DMS114 treated with DMSO at 0.1 percent for 48 hours (cell line): Measurements from ENCODE around the gene NHEJ1.

ENCODE experiments used
- DNase-seq: peaks from one replicate; lab custom pipeline; 2025; ENCODE audit not compliant: unreplicated experiment; lab: John Stamatoyannopoulos, UW

Gene NHEJ1

GRCh38 chr2:219059725-219060682 lies 100.6 kb downstream of the NHEJ1 start:
- DNase-seq: no peak

GRCh38 chr2:219059375-219059724 lies 101.3 kb downstream of the NHEJ1 start:
- no peak for DNase-seq

- no peak for DNase-seq
Measured at GRCh38 chr2:219058541-219059374, 101.9 kb downstream of the NHEJ1 start.

- no peak for DNase-seq
Measured at GRCh38 chr2:219057709-219058540, 102.7 kb downstream of the NHEJ1 start.

DNA sequence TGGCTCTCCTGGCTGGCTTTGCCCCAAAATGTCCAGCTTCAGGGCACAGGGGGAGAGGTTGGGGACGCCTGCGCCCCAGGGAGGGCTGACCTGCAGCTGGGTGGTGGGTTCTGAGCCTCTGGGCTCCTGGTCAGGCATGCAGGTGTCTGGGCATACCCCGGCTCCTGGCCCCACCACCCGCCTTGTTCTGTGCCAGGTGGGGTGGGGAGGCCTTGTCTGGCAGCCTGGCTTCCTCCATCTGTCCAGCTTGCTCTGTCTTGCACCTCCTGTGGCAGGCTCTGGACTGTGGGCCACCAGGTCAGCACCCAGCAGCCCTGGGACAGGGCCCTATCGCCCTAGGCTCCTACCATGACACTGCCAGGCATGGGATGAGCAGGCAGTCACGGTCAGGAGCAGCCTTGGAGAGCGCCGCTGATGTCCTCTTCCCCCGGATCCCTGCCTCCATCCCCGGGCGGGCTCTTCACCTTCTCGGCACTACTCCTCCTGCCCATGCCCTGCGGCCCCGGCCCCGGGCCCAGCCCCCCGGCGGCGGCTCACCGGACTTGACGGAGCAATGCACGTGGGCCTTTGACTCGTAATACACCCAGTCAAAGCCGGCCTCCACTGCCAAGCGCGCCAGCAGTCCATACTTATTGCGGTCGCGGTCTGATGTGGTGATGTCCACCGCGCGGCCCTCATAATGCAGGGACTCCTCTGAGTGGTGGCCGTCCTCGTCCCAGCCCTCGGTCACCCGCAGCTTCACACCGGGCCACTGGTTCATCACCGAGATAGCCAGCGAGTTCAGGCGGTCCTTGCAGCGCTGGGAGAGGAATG lies 103.5 kb downstream of the NHEJ1 start:
- no peak for DNase-seq

DNA sequence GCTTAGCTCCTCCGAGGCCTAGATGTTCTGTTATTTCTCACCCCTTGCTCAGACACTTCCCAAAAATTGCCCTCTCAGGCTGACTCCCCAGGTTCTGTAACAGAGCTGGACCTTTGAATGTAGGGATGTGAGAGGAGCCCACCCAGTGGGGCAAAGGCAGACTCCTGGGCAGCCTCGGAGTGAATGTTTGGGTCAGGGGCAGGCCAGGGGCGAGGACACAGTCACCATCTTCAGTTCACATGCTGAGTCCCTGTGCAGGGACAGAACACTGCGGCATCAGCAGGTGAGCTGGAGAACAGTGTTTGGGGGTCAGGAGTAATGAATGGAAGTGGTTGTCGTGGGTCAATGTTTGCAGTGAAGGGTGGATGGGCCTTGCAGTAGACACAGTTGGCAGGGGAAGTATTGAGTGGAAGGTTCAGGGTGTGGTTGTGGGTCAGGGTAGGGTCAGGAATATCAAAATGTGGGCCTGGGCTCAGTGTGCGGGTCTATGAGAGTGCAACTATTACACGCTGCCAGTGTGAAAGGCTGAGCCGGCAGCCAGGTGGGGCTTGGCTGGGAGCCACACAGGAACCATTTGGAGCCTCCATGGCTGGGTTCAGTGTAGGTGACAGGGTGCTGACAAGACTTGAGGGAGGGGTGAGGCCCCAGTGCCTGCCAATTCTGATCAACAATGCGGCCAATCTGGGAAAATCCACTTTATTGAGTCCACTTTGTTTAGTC lies 104.3 kb downstream of the NHEJ1 start:
- DNase-seq: no peak

DNA sequence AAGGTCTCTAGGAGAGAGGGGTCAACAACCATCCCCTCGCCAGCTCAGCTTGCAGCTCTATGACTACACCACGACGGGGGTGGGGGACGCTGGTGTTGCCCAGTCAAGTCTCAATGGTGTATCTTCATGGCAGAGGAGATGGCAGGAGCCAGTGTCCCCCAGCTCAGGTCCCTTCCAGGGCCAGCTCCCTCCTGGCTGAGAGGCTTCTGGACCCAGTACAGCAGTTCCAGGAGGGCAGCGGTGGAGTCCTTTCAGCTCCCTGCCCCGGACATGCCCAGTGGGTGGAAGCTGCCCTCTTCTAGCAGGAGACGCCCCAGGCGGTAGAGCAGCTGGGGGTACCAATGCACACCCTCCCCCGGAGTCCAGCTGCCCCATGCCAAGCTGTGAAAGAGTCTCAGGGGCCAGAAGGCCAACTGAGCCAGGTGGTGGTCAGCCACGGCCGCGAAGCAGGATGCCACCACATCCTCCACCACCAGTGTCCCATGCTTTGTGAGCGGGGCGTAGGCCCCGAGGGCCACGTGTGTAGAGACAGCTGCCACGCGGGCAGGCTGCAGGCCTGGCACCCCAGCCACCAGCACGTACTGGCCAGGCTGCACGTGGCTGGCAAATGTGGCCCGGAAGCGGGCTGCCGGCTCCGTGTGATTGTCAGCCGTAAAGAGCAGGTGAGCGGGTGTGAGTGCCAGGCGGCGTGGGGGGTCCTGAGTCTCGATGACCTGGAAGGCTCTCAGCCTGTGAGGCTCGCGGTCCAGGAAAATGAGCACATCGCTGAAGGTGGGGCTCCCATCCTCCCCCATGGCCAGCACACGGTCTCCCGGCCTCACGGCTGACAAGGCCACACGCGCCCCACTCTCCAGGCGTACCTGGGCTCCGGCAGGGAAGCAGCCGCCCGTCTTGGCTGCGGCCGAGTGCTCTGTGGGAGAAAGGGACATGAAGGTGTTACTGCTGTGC lies 105.4 kb downstream of the NHEJ1 start:
- DNase-seq: no peak

DNA sequence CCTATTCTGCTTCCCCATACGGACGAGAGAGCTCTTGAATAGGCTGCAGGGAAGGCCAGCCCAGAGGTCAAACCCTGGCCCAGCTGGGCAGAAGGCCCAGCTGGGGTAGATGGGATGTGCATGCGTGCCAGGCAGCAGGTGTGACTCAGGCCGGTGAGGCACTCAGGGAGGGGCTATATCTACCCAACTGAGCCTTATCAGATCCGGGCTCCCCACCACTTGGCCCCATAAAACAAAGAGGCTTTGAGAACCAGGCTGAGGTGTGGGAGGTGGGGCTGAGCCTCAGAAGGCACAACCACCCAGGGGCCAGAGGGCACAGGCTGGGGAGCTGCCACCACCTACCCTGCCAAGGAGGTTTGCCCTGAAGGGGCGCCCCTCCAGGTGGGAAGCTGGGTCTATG lies 111.3 kb downstream of the NHEJ1 start:
- no peak for DNase-seq

DNA sequence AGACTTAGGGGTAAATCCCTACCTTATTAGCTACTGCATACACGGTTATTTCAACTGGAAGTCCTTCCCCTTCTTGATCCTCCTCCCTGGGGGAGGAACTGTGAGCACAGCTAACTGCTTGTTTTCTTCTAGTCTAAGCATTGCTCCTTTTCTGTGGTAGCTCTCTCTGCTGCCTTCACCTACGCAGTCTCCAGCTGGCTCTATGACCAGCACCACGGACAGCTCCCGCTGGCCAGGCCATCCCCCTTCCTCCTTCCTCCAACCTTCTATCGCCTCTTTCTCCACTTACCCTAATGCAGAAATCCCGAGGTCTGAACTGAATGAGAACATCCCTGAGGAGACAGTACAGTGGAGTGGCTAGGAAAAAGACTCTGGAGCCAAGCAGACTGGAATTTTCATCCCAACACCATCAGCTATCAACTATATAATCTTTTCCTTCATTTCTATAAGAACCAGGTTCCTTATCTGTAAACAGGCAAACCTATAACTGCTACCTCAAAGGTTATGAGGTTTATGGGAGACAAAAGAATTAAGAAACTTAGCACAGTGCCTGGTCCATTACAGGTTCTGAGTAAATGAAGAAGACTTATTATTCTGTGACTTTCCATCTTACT lies 114.6 kb downstream of the NHEJ1 start:
- no peak for DNase-seq

DNA sequence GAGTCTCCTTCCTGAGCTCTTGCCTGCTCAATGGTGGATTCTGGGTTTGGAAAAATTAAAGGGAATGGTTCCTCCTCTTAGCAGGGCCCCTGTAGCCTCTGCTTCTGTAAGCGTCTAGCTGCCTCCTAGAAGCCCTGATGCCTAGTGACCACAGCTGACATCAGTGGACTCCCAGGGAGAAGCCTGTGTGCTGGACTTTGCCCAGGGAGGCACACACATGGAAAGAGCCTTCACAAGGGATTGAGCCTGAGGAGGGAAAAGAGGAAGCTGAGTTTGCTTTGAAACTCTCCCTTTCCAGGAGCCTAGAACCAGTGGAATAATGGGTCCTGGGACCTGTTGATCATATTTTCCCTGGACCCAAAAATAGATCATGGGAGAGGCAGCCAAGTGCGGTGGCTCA lies 117.9 kb downstream of the NHEJ1 start:
- no peak for DNase-seq

DNA sequence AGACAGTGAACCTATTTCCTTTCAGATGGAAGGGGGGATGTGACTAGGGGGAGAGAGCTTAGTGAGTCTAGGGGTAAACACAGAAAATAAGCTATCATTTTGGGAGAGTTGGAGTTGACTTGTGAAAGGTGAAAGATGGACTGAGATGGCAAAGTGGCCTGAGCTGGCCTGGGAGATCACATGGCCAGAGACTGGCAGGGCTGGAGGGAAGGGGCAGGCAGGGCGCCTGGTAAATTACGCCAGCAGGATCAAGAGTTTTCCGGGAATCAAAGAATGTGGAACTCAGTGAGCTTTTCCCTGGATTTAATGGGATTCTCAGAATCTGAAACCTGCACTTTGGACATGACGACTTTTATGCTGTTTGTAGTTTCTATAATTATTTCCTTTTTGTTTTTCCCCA lies 118.5 kb downstream of the NHEJ1 start:
- no peak for DNase-seq

GRCh38 chr2:219041252-219041651 lies 119.4 kb downstream of the NHEJ1 start, which contains the start of gene CFAP65:
Gene CFAP65 (minus strand): TSS chr2:219041516. CDS start chr2:219039048, 2,468 bp downstream.
- peak; percentile 68 for DNase-seq

DNA sequence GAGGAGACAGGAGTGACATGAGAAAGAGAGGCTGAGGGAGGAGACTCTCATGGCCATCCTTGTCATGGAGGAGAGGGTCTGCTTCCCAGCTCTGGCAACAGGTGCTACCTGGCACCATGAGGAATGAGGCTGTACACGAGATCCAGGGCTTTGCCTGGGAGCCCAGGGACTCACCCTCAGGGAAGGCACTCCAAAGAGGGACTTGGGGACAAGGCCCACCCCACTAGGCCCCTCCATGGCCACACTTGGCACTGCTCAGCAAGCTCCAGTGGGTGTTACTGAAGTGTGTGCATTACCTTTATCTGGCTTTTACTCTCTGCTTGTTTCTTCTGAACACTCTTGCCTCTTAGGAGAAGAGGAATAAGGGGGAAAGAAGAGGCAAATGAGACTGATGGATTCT lies 122.0 kb downstream of the NHEJ1 start:
- DNase-seq: no peak

DNA sequence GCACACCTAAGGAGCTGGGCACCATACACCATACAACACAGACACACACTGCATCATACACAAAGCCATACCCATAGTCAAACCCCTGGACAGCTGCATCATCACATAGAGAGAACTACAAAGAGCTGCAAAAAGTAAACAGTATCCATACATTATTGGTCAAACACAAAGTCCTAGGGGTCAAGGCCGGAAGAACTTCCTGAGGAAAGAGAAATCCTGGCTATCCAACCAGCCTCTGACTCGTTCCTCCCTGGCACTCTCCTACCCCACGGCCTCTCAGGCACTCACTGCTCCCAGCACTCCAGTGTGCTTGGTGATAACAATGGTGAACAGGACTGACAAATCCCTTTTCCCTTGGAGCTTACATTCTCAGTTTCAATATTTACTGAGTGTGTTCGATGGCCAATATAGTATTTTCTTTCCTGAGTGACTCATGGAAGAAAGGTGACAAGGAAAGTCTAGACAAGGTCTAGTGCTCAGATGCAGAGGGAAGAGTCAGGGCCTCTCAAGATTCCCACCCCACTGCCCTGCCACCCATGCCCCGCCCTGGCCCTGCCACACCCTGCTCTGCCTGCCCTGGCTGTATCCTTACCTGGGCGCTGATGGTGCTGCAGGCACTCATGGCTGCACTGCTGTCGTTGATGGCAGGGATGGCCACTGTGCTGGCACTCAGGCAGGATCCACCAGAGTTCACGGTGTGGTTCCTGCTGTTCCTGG lies 122.7 kb downstream of the NHEJ1 start:
- no peak for DNase-seq

DNA sequence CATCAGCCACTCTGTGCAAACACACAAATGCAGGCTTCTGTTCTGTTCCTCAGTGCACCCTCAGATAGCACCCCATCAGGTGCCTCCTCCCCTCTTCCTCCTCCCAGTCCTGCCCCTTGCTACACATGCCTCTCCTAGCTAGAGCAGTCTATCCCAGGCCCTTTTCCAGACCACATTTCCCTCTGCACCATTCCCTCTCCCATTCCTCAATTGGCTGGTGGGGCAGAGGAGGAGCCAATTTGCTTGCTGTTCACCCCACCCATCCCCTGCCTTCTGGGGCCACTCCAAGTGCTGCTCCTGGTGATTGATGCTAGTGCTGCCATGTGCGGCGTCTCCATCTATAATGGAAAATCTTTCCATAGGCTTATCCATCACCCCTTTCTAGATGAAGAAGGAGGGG lies 124.7 kb downstream of the NHEJ1 start:
- no peak for DNase-seq

DNA sequence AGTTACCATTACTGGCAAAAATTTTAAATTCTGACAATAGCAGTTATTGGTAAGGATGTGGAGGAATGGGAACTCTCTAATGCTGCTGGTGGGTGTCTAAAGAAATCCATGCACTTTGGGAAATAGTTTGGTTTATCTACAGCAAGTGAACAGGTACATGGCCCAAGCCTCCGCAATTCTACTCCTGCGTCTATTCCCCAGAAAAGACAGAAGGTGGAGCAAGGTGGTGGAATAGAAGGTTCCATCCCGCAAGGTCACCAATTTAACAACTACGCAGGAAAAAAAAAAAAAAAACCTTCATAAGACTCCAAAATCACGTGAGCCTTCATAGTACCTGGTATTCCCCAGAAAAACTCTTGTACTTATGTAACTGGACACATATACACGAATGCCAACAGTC lies 125.8 kb downstream of the NHEJ1 start:
- DNase-seq: no peak

GRCh38 chr2:219032051-219032745 lies 128.4 kb downstream of the NHEJ1 start:
- DNase-seq: no peak
